Sigmoid colon (tissue), 7 donors: Measurements from ENCODE around the gene UMODL1. TPM values are rescaled to one million over a fixed set of nuclear protein-coding genes. Genes with fewer than 3 reads are reported as not detected.
"Not testable (repeated sequence)": the region's sequence is repeated elsewhere in the genome, so short reads cannot be mapped to it uniquely, and the experiment has no call there.

ENCODE experiments used
- DNase-seq: peaks from one replicate; pipeline ENCODE4 v3.0.0-alpha.2; 2019
- H3K27ac ChIP-seq, 4 donors: fragments of 200-600 bp; sonication (generic); one replicate each; pipeline ENCODE4 v1.5.1; 2016 to 2019; ENCODE audit warnings: mild to moderate bottlenecking in 1 of 4
- H3K27me3 ChIP-seq, 3 donors: fragments of 200-600 bp; sonication (generic); one replicate each; pipeline ENCODE4 v1.5.1; 2019; ENCODE audit warnings: mild to moderate bottlenecking in 1 of 3
- H3K36me3 ChIP-seq, 4 donors: fragments of 200-600 bp; sonication (generic); one replicate each; pipeline ENCODE4 v1.5.1; 2016 to 2019
- H3K4me1 ChIP-seq, 4 donors: fragments of 200-600 bp; sonication (generic); one replicate each; pipeline ENCODE4 v1.5.1; 2017 to 2019
- H3K4me3 ChIP-seq, 4 donors: fragments of 200-600 bp; sonication (generic); one replicate each; pipeline ENCODE4 v1.5.1; 2017 to 2019; ENCODE audit warnings: mild to moderate bottlenecking in 2 of 4, moderate library complexity in 1 of 4
- H3K9me3 ChIP-seq, 4 donors: fragments of 200-600 bp in 3 of 4; sonication (generic) in 3 of 4; one replicate each; pipeline versions ENCODE4 v1.5.1 to v1.6.1; 2013 to 2019
- CTCF ChIP-seq, 4 experiments: fragments of 450-650 bp in 3 of 4; fragments of 200-600 bp in 1 of 4; IDR thresholded peaks; one replicate each; pipeline ENCODE4 v1.5.1; 2016 to 2019; ENCODE audit warnings: antibody characterized with exemption in 4 of 4, mild to moderate bottlenecking in 3 of 4, moderate library complexity in 2 of 4
- EP300 ChIP-seq, 4 donors: sonication (generic); formaldehyde crosslinking; IDR thresholded peaks; one replicate each; pipeline ENCODE4 v1.6.1; 2017; ENCODE audit warnings: antibody characterized with exemption in 4 of 4
- POLR2A ChIP-seq, 2 donors: fragments of 450-650 bp; IDR thresholded peaks; one replicate each; pipeline ENCODE4 v1.6.1; 2016; ENCODE audit warnings: antibody characterized with exemption in 2 of 2, mild to moderate bottlenecking in 2 of 2, moderate library complexity in 2 of 2
- POLR2AphosphoS5 ChIP-seq, 4 donors: sonication (generic); formaldehyde crosslinking; IDR thresholded peaks; one replicate each; pipeline ENCODE4 v1.6.1; 2017; ENCODE audit warnings: antibody characterized with exemption in 4 of 4
- WGBS, 2 donors: extraction: QIAGEN DNeasy Blood & Tissue Kit; methylation state at CpG; one replicate each; pipeline ENCODE4 v1.1.7; 2013; 5-methylcytosine and 5-hydroxymethylcytosine counted together
- intact Hi-C: fragments of 100-400 bp; cut with DNase I; formaldehyde crosslinking; loops from one replicate; pipeline ENCODE4 v1.15.1; 2023
- polyA plus RNA-seq, 3 donors: library from polyadenylated mRNA; stranded (reverse); fragments of 200-250 nt; gene quantifications; one replicate each; pipeline ENCODE4 v1.2.3, GENCODE V29; 2013
- total RNA-seq, 4 donors: library from RNA; depleted of rRNA; stranded (reverse); fragments of >200 nt; gene quantifications; one replicate each; pipeline ENCODE4 v1.1.0, GENCODE V29; 2016
- donor health status: healthy with polysubstance abuse.
- donor health status: Bipolar disorder and iron deficiency.
- donor health status: healthy.

UMODL1 gene
- total and polyA plus RNA-seq, 7 donors = 0.13 to 0.23 TPM; not detected in 5

GRCh38 chr21:42176859-42177258 is 105.7 kb downstream of the UMODL1 start:
- no peaks in the 10 kb centered on the region for H3K27me3 ChIP-seq
- peaks cover 0 to 14% (median 8%) of the 10 kb centered on the region in 4 donors for H3K4me1 ChIP-seq
- DNase-seq = no peak
- H3K4me3 ChIP-seq = no peak overlapping the region
- no peak for TF ChIP-seq POLR2A (IDR thresholded peaks at IDR 0.05)
- peak in 2 of 4 donors; percentile 23 to 47 for TF ChIP-seq POLR2AphosphoS5 (IDR thresholded peaks at IDR 0.05)
- peak overlapping the region in 2 of 4 donors; percentile 52 to 54 for H3K27ac ChIP-seq
- H3K9me3 ChIP-seq = no peaks in the 10 kb centered on the region
- 70 to 83% methylated on average over 3 of the region's 3 CpGs for WGBS, 2 donors
- intact Hi-C loops = no loop called here
- H3K36me3 ChIP-seq = no peaks in the 10 kb centered on the region

- Histone ChIP-seq H3K4me1 (peaks cover 0 to 23% (median 8%) of the 10 kb centered on the region in 4 donors), H3K4me3 (no peak overlapping the region), H3K27ac (no peak overlapping the region), H3K36me3 (no peaks in the 10 kb centered on the region), H3K27me3 (no peaks in the 10 kb centered on the region), H3K9me3 (no peaks in the 10 kb centered on the region)
- TF ChIP-seq CTCF (IDR thresholded peaks at IDR 0.05) (no peak), EP300 (IDR thresholded peaks at IDR 0.05) (no peak), POLR2AphosphoS5 (IDR thresholded peaks at IDR 0.05) (no peak), POLR2A (IDR thresholded peaks at IDR 0.05) (no peak)
- DNase-seq = no peak
- intact Hi-C loops = no loop called here
- WGBS, 2 donors = 87 to 89% methylated on average over 3 of the region's 3 CpGs
These were observed 108.2 kb downstream of the UMODL1 start for GRCh38 chr21:42179316-42179715.

GRCh38 chr21:42180001-42180400 is 108.9 kb downstream of the UMODL1 start:
- H3K9me3 ChIP-seq, H3K27me3 ChIP-seq, H3K27ac ChIP-seq, intact Hi-C loops, H3K36me3 ChIP-seq, H3K4me3 ChIP-seq, DNase-seq: not testable (repeated sequence)
- peaks cover 0 to 23% (median 8%) of the 10 kb centered on the region in 4 donors for H3K4me1 ChIP-seq
- 92 to 95% methylated on average over 3 of the region's 3 CpGs for WGBS, 2 donors

GRCh38 chr21:42182713-42183371 is 111.7 kb downstream of the UMODL1 start:
- TF ChIP-seq POLR2A (IDR thresholded peaks at IDR 0.05) (no peak), EP300 (IDR thresholded peaks at IDR 0.05) (no peak), CTCF (IDR thresholded peaks at IDR 0.05) (no peak), POLR2AphosphoS5 (IDR thresholded peaks at IDR 0.05) (no peak)
- 80 to 85% methylated on average over 4 of the region's 4 CpGs for WGBS, 2 donors
- intact Hi-C loops = no loop called here

GRCh38 chr21:42183374-42184266 is 112.5 kb downstream of the UMODL1 start:
- H3K4me3 ChIP-seq = no peak overlapping the region
- H3K36me3 ChIP-seq = no peaks in the 10 kb centered on the region
- TF ChIP-seq POLR2A (IDR thresholded peaks at IDR 0.05) = no peak
- TF ChIP-seq POLR2AphosphoS5 (IDR thresholded peaks at IDR 0.05) = no peak
- TF ChIP-seq EP300 (IDR thresholded peaks at IDR 0.05) = no peak
- no peak for TF ChIP-seq CTCF (IDR thresholded peaks at IDR 0.05)
- H3K27me3 ChIP-seq = no peaks in the 10 kb centered on the region
- DNase-seq = no peak
- H3K4me1 ChIP-seq = peaks cover 0 to 13% (median 0%) of the 10 kb centered on the region in 4 donors
- no peak overlapping the region for H3K27ac ChIP-seq
- no peaks in the 10 kb centered on the region for H3K9me3 ChIP-seq
- intact Hi-C loops = no loop called here
- 93 to 94% methylated on average over 6 of the region's 6 CpGs for WGBS, 2 donors

More at GRCh38 chr21:42182713-42183371, 111.7 kb downstream of the UMODL1 start:
- Histone ChIP-seq H3K27me3 (no peaks in the 10 kb centered on the region), H3K36me3 (no peaks in the 10 kb centered on the region), H3K27ac (no peak overlapping the region), H3K9me3 (no peaks in the 10 kb centered on the region), H3K4me1 (peaks cover 0 to 11% (median 0%) of the 10 kb centered on the region in 4 donors), H3K4me3 (no peak overlapping the region)
- DNase-seq = no peak
